Measurements from ENCODE around the gene GAP43. TPM values are rescaled to one million over a fixed set of nuclear protein-coding genes. Genes with fewer than 3 reads are reported as not detected.

GAP43 gene
- total and polyA plus RNA-seq, 2 donors (not counting 1 experiment from before 2014, with no cell fraction given) = 0.17 to 2.1 TPM

DNA sequence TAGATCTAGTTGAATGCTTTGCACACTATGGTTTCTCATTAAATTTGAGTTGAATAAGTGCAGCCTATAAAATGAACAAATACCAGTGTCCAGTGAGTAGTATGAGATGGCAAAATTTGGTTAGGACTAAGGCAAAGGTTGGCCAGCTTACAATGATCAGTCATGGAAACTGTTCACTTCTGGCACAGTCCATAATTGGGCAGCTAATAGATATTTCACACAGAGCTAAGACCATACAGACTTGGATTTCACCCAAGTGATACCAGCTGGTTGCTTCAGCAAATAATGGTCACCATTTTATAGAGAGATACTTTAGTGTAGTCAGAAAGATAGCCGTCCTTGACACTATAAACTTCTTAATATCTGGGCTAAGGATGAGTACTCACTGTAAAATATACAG lies 15.7 kb downstream of the GAP43 start:
- H4K20me1 ChIP-seq (ENCODE audit: control insufficient read depth, extremely low read depth, insufficient read depth, low read length) = no peaks in the 10 kb centered on the region
- TF ChIP-seq, protein P1, sequence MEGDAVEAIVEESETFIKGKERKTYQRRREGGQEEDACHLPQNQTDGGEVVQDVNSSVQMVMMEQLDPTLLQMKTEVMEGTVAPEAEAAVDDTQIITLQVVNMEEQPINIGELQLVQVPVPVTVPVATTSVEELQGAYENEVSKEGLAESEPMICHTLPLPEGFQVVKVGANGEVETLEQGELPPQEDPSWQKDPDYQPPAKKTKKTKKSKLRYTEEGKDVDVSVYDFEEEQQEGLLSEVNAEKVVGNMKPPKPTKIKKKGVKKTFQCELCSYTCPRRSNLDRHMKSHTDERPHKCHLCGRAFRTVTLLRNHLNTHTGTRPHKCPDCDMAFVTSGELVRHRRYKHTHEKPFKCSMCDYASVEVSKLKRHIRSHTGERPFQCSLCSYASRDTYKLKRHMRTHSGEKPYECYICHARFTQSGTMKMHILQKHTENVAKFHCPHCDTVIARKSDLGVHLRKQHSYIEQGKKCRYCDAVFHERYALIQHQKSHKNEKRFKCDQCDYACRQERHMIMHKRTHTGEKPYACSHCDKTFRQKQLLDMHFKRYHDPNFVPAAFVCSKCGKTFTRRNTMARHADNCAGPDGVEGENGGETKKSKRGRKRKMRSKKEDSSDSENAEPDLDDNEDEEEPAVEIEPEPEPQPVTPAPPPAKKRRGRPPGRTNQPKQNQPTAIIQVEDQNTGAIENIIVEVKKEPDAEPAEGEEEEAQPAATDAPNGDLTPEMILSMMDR (conservative IDR thresholded peaks at IDR 0.05 in 1 of 2, IDR thresholded peaks at IDR 0.05 in 1 of 2; ENCODE audit: low read depth in 1 of 2, low read length in 2 of 2) = no peak
- TF ChIP-seq EZH2 (IDR thresholded peaks at IDR 0.05; ENCODE audit: low read length, missing control alignments) = no peak
- no peak overlapping the region for H3K9ac ChIP-seq (ENCODE audit: insufficient read depth, low read length)
- H3K4me2 ChIP-seq (ENCODE audit: extremely low read depth, insufficient read depth, low read length) = no peak overlapping the region
- H3K4me3 ChIP-seq (replicated peaks in 1 of 4; ENCODE audit: control extremely low read depth in 1 of 4, insufficient read depth in 1 of 4, low read depth in 3 of 4, low read length in 4 of 4) = no peak overlapping the region
- H2AFZ ChIP-seq (ENCODE audit: low read length) = no peak overlapping the region
- DNase-seq (ENCODE audit: low read depth in 2 of 2) = no peak
- no peaks in the 10 kb centered on the region for H3K9me3 ChIP-seq (ENCODE audit: control insufficient read depth, insufficient read depth, low read depth, low read length)
- H3K4me1 ChIP-seq (ENCODE audit: control insufficient read depth, extremely low read depth, insufficient read depth, low read length) = no peaks in the 10 kb centered on the region
- no peaks in the 10 kb centered on the region for H3K36me3 ChIP-seq (ENCODE audit: control insufficient read depth, insufficient read depth, low read length)
- no peaks in the 10 kb centered on the region for H3K79me2 ChIP-seq (ENCODE audit: control insufficient read depth, insufficient read depth, low read length)
- no peaks in the 10 kb centered on the region for H3K27me3 ChIP-seq (ENCODE audit: control insufficient read depth, insufficient read depth, low read length)
- H3K27ac ChIP-seq (ENCODE audit: insufficient read depth, low read length) = no peak overlapping the region

DNA sequence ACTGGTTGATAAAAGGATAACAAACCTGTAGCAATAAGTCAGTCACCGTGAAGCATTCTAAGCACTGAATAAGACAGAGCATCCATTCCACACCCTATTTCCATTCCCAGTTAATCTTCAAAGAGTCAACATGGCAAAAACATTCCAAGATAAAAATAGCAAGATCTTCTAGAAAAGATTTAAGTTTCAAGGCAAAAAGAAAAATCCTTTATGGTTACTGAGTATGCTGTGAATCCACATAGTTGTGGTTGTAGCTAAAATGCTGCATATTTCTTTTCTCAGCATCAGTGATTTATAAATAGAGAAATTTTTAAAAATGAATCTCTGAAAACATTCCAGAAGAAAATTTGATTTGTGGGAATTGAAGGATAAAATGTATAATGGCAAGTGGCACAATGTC lies 21.1 kb downstream of the GAP43 start:
- no peak overlapping the region for H3K27ac ChIP-seq (ENCODE audit: insufficient read depth, low read length)
- no peaks in the 10 kb centered on the region for H3K79me2 ChIP-seq (ENCODE audit: control insufficient read depth, insufficient read depth, low read length)
- no peaks in the 10 kb centered on the region for H3K4me1 ChIP-seq (ENCODE audit: control insufficient read depth, extremely low read depth, insufficient read depth, low read length)
- H3K27me3 ChIP-seq (ENCODE audit: control insufficient read depth, insufficient read depth, low read length) = no peaks in the 10 kb centered on the region
- H4K20me1 ChIP-seq (ENCODE audit: control insufficient read depth, extremely low read depth, insufficient read depth, low read length) = no peaks in the 10 kb centered on the region
- H3K4me3 ChIP-seq (replicated peaks in 1 of 4; ENCODE audit: control extremely low read depth in 1 of 4, insufficient read depth in 1 of 4, low read depth in 3 of 4, low read length in 4 of 4) = no peak overlapping the region
- DNase-seq (ENCODE audit: low read depth in 2 of 2) = peak in 1 of 2 donors; percentile 76
- no peak overlapping the region for H3K9ac ChIP-seq (ENCODE audit: insufficient read depth, low read length)
- H3K9me3 ChIP-seq (ENCODE audit: control insufficient read depth, insufficient read depth, low read depth, low read length) = no peaks in the 10 kb centered on the region
- H3K4me2 ChIP-seq (ENCODE audit: extremely low read depth, insufficient read depth, low read length) = no peak overlapping the region
- no peak overlapping the region for H2AFZ ChIP-seq (ENCODE audit: low read length)
- TF ChIP-seq EZH2 (IDR thresholded peaks at IDR 0.05; ENCODE audit: low read length, missing control alignments) = no peak
- TF ChIP-seq, protein P1 (conservative IDR thresholded peaks at IDR 0.05 in 1 of 2, IDR thresholded peaks at IDR 0.05 in 1 of 2; ENCODE audit: low read depth in 1 of 2, low read length in 2 of 2) = no peak
- H3K36me3 ChIP-seq (ENCODE audit: control insufficient read depth, insufficient read depth, low read length) = no peaks in the 10 kb centered on the region

DNA sequence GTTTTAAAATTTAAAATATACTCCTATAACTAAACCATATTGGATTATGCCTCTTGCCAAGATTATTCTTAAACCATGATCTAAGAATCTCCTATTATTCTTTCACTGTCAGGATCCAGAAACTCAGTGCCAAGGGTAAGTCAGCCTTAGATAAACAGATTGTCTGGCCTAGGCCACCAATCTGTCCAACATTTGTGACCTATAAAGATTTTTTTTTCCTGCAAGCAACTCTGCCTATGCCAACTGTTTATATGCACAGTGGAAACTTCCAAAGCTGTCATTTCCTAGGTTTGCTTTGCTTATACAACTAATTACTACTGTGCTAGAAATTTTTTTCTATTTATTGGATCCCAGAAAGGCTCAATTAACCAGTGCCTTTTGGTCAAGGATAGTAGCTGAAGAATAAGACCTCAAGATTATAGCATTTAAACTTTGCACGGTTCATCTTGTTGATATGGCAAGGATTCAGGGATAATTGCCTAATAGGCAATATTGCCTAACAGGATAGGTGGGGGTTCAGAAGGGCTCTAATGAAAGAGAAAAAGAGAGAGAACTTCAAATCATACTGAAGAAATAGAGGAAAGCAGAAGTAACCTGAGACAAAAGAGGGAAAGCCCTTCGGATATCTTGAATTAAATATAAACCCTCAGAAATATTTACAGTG lies 22.8 kb downstream of the GAP43 start:
- H3K27ac ChIP-seq (ENCODE audit: insufficient read depth, low read length) = no peak overlapping the region
- TF ChIP-seq EZH2 (IDR thresholded peaks at IDR 0.05; ENCODE audit: low read length, missing control alignments) = no peak
- TF ChIP-seq, protein P1 (conservative IDR thresholded peaks at IDR 0.05 in 1 of 2, IDR thresholded peaks at IDR 0.05 in 1 of 2; ENCODE audit: low read depth in 1 of 2, low read length in 2 of 2) = no peak

More for the DNA sequence above, 22.8 kb downstream of the GAP43 start:
- no peak overlapping the region for H2AFZ ChIP-seq (ENCODE audit: low read length)
- H3K4me1 ChIP-seq (ENCODE audit: control insufficient read depth, extremely low read depth, insufficient read depth, low read length) = no peaks in the 10 kb centered on the region
- H3K4me2 ChIP-seq (ENCODE audit: extremely low read depth, insufficient read depth, low read length) = no peak overlapping the region
- no peaks in the 10 kb centered on the region for H4K20me1 ChIP-seq (ENCODE audit: control insufficient read depth, extremely low read depth, insufficient read depth, low read length)
- no peaks in the 10 kb centered on the region for H3K27me3 ChIP-seq (ENCODE audit: control insufficient read depth, insufficient read depth, low read length)
- H3K36me3 ChIP-seq (ENCODE audit: control insufficient read depth, insufficient read depth, low read length) = no peaks in the 10 kb centered on the region
- no peaks in the 10 kb centered on the region for H3K9me3 ChIP-seq (ENCODE audit: control insufficient read depth, insufficient read depth, low read depth, low read length)
- no peak overlapping the region for H3K4me3 ChIP-seq (replicated peaks in 1 of 4; ENCODE audit: control extremely low read depth in 1 of 4, insufficient read depth in 1 of 4, low read depth in 3 of 4, low read length in 4 of 4)
- DNase-seq (ENCODE audit: low read depth in 2 of 2) = no peak
- no peaks in the 10 kb centered on the region for H3K79me2 ChIP-seq (ENCODE audit: control insufficient read depth, insufficient read depth, low read length)
- H3K9ac ChIP-seq (ENCODE audit: insufficient read depth, low read length) = no peak overlapping the region

Data from fibroblast of lung (primary cell).